Fibroblast of mammary gland (primary cell): ENCODE measurements around the gene TGFBRAP1.

Experiments
- DNase-seq: peaks from one replicate; pipeline ENCODE4 v3.0.0-alpha.2; 2010; ENCODE audit warnings: low read depth
- H3K4me3 ChIP-seq: 2 replicates; pipeline ENCODE4 v1.5.1; 2011; ENCODE audit warnings: low read depth, mild to moderate bottlenecking, low read length, moderate library complexity; ENCODE audit not compliant: control insufficient read depth
- TF ChIP-seq, protein P1 (sequence below): conservative IDR thresholded peaks from 2 replicates; pipeline ENCODE4 v1.5.1; 2011; ENCODE audit warnings: low read depth, low read length, inconsistent platforms; ENCODE audit not compliant: control insufficient read depth, insufficient read depth

TGFBRAP1 gene

GRCh38 chr2:105307550-105307949 is 22.0 kb downstream of the TGFBRAP1 start:
- TF ChIP-seq, protein P1, sequence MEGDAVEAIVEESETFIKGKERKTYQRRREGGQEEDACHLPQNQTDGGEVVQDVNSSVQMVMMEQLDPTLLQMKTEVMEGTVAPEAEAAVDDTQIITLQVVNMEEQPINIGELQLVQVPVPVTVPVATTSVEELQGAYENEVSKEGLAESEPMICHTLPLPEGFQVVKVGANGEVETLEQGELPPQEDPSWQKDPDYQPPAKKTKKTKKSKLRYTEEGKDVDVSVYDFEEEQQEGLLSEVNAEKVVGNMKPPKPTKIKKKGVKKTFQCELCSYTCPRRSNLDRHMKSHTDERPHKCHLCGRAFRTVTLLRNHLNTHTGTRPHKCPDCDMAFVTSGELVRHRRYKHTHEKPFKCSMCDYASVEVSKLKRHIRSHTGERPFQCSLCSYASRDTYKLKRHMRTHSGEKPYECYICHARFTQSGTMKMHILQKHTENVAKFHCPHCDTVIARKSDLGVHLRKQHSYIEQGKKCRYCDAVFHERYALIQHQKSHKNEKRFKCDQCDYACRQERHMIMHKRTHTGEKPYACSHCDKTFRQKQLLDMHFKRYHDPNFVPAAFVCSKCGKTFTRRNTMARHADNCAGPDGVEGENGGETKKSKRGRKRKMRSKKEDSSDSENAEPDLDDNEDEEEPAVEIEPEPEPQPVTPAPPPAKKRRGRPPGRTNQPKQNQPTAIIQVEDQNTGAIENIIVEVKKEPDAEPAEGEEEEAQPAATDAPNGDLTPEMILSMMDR = no peak
- no peak overlapping the region for H3K4me3 ChIP-seq
- DNase-seq = no peak

DNA sequence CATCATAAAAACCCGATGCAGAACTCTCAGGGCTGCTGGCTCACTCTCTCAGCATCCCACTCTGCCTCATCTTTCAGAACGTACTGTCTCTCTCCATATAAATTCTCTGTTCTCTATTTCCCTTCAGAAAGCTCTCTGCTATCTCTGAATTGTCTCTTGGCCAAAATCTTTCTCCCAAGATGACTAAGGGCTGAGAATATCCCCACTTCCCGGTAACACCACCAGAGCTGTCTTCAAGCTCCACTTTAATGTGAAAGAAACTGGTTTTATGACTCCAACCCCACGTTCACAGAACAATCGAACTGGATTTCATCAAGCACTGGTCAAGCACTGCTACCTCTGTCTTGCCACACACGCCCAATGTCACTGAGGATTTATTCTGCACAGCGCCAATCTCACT is 22.4 kb downstream of the TGFBRAP1 start:
- TF ChIP-seq, protein P1 = no peak

DNA sequence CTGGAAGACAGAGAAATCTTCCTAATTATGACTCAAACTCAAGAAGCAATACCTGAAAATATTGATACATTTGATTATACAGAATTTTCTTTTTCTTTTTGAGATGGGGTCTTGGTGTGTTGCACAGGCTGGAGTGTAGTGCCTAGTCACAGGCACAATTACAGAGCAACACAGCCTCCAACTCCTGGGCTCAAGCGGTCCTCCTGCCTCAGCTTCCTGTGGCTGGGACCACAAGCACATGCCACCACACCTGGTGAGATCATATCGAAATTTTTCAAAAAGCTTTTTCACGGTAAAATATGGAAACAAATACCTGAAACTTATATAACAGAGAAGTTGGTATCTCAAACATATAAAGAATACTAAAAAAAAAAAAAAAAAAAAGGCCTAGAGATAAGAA is 27.9 kb downstream of the TGFBRAP1 start:
- TF ChIP-seq, protein P1 = no peak
- DNase-seq = no peak

More for the DNA sequence above, 22.4 kb downstream of the TGFBRAP1 start:
- no peak for DNase-seq
- no peak overlapping the region for H3K4me3 ChIP-seq

GRCh38 chr2:105299290-105299689 is 30.2 kb downstream of the TGFBRAP1 start:
- no peak for DNase-seq
- H3K4me3 ChIP-seq = no peak overlapping the region
- TF ChIP-seq, protein P1 = no peak

More for the DNA sequence above, 27.9 kb downstream of the TGFBRAP1 start:
- H3K4me3 ChIP-seq = no peak overlapping the region

GRCh38 chr2:105298017-105298416 is 31.5 kb downstream of the TGFBRAP1 start:
- no peak overlapping the region for H3K4me3 ChIP-seq
- TF ChIP-seq, protein P1 = no peak
- DNase-seq = no peak

DNA sequence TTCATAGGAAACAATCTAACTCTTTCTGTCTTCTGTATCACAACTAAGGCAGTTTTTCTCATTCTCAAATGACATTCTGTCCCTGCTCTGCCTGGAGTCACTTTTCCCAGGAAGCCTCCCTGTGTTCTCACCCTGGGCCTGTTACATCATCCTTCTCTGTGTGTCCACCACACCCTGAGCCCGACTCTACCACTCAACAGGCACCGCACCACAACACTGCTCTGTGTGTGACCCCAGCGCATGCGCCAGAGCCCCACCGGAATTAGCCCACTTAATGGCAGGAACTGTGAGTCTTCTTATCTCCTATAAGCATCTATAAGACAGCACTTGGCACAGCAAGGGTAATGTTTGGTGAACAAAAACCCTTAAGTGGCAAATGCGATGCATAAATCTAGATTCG is 32.3 kb downstream of the TGFBRAP1 start:
- TF ChIP-seq, protein P1 = no peak
- no peak overlapping the region for H3K4me3 ChIP-seq
- no peak for DNase-seq

GRCh38 chr2:105296017-105296611 is 33.4 kb downstream of the TGFBRAP1 start:
- TF ChIP-seq, protein P1 = no peak

More at GRCh38 chr2:105296017-105296611, 33.4 kb downstream of the TGFBRAP1 start:
- DNase-seq = no peak
- no peak overlapping the region for H3K4me3 ChIP-seq
